Measurements from ENCODE around the gene SPACA7.

SPACA7 gene

GRCh38 chr13:112465251-112466131 is 89.3 kb downstream of the SPACA7 start:
- DNase-seq (ENCODE audit: low read depth, low spot score): no peak

GRCh38 chr13:112466132-112467058 is 90.2 kb downstream of the SPACA7 start:
- no peak for DNase-seq (ENCODE audit: low read depth, low spot score)

- no peak for DNase-seq (ENCODE audit: low read depth, low spot score)
Measured at GRCh38 chr13:112467236-112467635, 91.1 kb downstream of the SPACA7 start.

GRCh38 chr13:112468069-112468468 is 91.9 kb downstream of the SPACA7 start:
- no peak for DNase-seq (ENCODE audit: low read depth, low spot score)

- no peak for DNase-seq (ENCODE audit: low read depth, low spot score)
Measured at GRCh38 chr13:112469071-112469745, 93.1 kb downstream of the SPACA7 start.

- DNase-seq (ENCODE audit: low read depth, low spot score): no peak
Measured at GRCh38 chr13:112473818-112474217, 97.7 kb downstream of the SPACA7 start.

- no peak for DNase-seq (ENCODE audit: low read depth, low spot score)
Measured at GRCh38 chr13:112474869-112475268, 98.7 kb downstream of the SPACA7 start.

- no peak for DNase-seq (ENCODE audit: low read depth, low spot score)
Measured at GRCh38 chr13:112475889-112476288, 99.7 kb downstream of the SPACA7 start.

GRCh38 chr13:112477070-112477619 is 101.0 kb downstream of the SPACA7 start:
- DNase-seq (ENCODE audit: low read depth, low spot score): no peak

GRCh38 chr13:112479389-112479788 is 103.2 kb downstream of the SPACA7 start:
- DNase-seq (ENCODE audit: low read depth, low spot score): no peak

- DNase-seq (ENCODE audit: low read depth, low spot score): no peak
Measured at GRCh38 chr13:112481458-112481857, 105.3 kb downstream of the SPACA7 start.

GRCh38 chr13:112483299-112483698 is 107.1 kb downstream of the SPACA7 start:
- no peak for DNase-seq (ENCODE audit: low read depth, low spot score)

All from iPS DF 19.7 (cell line).